GM21360 (cell line): ENCODE data around the gene RPL11.
"Not testable (repeated sequence)": the region's sequence is repeated elsewhere in the genome, so short reads cannot be mapped to it uniquely, and the experiment has no call there.

ENCODE experiments used
- ATAC-seq: cut with Tn5 transposase; IDR thresholded peaks from one replicate; pipeline ENCODE4 v1.9.1; 2021; ENCODE audit warnings: mild to moderate bottlenecking, moderate library complexity; ENCODE audit not compliant: unreplicated experiment

RPL11 gene

GRCh38 chr1:23727362-23727811 is 35.8 kb downstream of the RPL11 start:
- no peak for ATAC-seq

- no peak for ATAC-seq
These were observed 41.0 kb downstream of the RPL11 start for GRCh38 chr1:23732363-23733224.

DNA sequence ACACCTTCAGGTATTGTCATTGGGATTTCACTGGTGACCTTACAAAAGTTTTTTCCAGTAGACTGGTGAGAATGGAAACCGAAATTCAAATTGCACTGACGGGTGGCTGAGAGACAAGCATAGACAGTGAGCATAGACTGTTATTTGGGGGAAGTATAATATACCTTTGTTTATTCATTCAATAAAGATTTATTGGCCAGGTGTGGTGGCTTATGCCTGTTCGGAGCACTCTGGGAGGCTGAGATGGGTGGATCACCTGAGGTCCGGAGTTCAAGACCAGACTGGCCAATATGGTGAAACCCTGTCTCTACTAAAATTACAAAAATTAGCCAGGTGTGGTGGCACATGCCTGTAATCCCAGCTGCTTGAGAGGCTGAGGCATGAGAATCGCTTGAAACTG is 41.7 kb downstream of the RPL11 start:
- not testable (repeated sequence) for ATAC-seq

GRCh38 chr1:23736437-23737134 is 45.0 kb downstream of the RPL11 start:
- no peak for ATAC-seq

DNA sequence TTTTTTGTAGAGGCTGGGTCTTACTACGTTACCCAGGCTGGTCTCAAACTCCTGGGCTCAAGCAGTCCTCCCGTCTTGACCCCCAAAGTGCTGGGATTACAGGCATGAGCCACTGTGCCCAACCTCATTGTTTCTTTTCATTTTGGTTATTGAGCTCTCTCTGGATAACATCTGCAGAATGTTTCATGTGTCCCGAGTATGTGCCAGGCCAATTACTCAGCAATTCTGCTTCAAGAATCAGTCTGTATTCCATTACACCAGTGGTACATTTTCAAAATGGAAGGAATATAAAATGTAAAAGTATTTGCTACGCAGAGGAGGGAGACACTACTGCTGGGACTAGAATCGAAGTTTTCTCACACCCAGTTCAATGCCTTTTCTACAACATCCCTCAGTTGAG is 50.0 kb downstream of the RPL11 start:
- ATAC-seq: no peak

DNA sequence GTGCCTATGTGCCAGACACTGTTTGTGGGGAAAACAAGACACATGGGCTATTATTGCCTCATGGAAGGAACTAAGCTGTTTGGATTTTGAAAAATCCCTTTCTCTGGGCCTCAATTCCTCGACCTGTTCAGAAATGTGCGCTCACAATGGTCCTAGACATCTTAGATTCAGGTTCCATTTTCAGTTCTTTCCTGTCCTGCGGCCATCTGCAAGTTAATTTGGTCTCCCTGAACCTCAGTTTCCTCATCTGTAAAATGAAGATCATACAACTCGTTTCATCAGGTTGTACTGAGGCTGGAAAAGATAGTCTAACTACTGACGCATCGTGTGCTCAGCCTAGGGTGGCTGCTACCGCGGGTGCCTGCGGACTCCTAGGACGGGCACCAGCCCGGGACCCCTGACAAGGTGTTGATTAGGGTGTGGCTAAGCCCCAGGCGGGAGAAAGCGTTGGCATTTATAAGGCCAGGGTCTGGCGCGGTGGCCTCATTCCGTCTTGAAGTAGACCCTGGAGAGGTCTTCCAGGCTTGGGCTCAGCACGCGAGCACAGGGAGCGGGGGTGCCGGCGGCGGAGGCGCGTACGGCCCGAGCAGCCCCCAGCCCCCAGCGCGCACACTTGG is 51.2 kb downstream of the RPL11 start:
- ATAC-seq: no peak

- ATAC-seq: peak; percentile 77
These were observed 51.9 kb downstream of the RPL11 start, which contains the start of gene ELOA for GRCh38 chr1:23743287-23744152. ELOA (plus strand) TSS chr1:23743471; CDS start chr1:23743504, 33 bp downstream.

DNA sequence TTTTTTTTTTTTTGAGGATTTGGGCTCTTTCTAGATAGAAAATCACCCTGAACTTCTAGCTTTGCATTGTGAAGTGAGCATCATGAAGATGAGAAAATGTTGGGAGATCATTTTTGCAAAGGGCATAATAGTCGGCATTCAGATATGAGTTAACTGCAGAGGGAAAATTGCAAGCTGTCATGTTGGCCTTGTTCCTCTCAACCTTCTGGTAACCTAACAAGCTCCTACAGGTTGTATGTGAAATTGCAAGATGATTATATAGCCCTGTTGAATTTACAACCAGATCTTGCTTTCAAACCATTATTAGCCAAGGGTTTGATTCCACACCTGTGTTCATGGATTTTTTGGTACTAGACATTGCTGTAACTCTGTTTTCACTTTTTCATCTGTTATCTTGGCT is 53.9 kb downstream of the RPL11 start:
- no peak for ATAC-seq
